ENCODE measurements around the gene EID2.
A peak's percentile ranks its signal among the peaks of the same experiment; 100 is the strongest.

The EID2 gene

DNA sequence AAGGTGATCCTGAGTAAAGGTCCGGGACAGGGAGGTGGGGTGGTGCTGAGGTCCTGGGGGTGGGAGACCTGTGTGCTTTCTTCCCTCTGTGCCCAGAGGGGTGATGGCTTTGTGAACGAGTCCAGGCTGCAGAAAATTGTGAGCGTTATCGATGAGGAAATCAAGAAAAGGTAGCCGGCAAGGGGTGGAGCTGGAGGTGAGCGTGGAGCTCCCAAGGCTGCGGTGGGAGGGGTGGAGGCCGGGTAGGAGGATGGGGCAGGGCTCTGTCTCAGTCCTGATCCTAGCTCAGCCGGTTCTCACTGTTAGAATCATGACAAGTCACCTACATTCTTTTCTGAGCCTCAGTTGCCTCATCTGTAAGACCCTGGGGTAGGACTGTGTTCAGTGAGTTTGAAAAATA is 21.0 kb downstream of the EID2 start:
- no peaks in the 10 kb centered on the region for H3K9me3 ChIP-seq (ENCODE audit: control insufficient read depth in 2 of 2, low read length in 2 of 2)
- peaks cover 27 to 32% of the 10 kb centered on the region in 2 donors for H3K27me3 ChIP-seq (ENCODE audit: control insufficient read depth in 2 of 2, insufficient read depth in 2 of 2, low read length in 2 of 2)
- no peak overlapping the region for H3K27ac ChIP-seq (ENCODE audit: low read depth in 2 of 2, low read length in 2 of 2)
- H3K4me3 ChIP-seq (ENCODE audit: low read length in 2 of 2), result no peak overlapping the region
- no peak overlapping the region for H3K9ac ChIP-seq (ENCODE audit: low read depth in 1 of 2, low read length in 2 of 2)
- peaks cover 0 to 7% of the 10 kb centered on the region in 2 donors for H3K4me1 ChIP-seq (ENCODE audit: control insufficient read depth in 2 of 2, insufficient read depth in 2 of 2, low read length in 2 of 2)
- no peaks in the 10 kb centered on the region for H3K36me3 ChIP-seq (ENCODE audit: control insufficient read depth in 2 of 2, insufficient read depth in 2 of 2, low read length in 2 of 2)

DNA sequence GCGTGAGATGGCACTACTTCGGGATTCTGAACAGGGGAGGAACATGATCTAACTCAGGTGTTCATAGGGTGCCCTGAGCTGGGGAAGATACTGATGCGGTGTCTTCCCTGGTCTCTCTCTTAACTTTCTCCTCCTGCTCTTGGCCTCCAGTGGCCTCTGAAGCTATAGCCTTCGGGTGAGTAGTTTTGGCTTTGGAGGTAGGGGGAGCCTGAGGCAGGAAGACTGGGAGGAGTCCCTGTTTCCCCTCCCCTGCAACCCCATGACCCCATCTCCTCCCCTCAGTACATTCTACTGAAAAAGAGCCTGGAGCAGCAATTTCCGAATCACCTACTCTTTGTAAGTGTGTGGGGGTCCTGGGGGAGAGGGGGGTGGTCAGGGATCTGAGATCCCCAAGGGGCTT is 21.5 kb downstream of the EID2 start:
- no peak overlapping the region for H3K4me3 ChIP-seq (ENCODE audit: low read length in 2 of 2)
- H3K9ac ChIP-seq (ENCODE audit: low read depth in 1 of 2, low read length in 2 of 2), result no peak overlapping the region
- no peaks in the 10 kb centered on the region for H3K36me3 ChIP-seq (ENCODE audit: control insufficient read depth in 2 of 2, insufficient read depth in 2 of 2, low read length in 2 of 2)
- H3K9me3 ChIP-seq (ENCODE audit: control insufficient read depth in 2 of 2, low read length in 2 of 2), result no peaks in the 10 kb centered on the region
- H3K4me1 ChIP-seq (ENCODE audit: control insufficient read depth in 2 of 2, insufficient read depth in 2 of 2, low read length in 2 of 2), result peaks cover 0 to 7% of the 10 kb centered on the region in 2 donors
- H3K27ac ChIP-seq (ENCODE audit: low read depth in 2 of 2, low read length in 2 of 2), result no peak overlapping the region
- peaks cover 32 to 35% of the 10 kb centered on the region in 2 donors for H3K27me3 ChIP-seq (ENCODE audit: control insufficient read depth in 2 of 2, insufficient read depth in 2 of 2, low read length in 2 of 2)

DNA sequence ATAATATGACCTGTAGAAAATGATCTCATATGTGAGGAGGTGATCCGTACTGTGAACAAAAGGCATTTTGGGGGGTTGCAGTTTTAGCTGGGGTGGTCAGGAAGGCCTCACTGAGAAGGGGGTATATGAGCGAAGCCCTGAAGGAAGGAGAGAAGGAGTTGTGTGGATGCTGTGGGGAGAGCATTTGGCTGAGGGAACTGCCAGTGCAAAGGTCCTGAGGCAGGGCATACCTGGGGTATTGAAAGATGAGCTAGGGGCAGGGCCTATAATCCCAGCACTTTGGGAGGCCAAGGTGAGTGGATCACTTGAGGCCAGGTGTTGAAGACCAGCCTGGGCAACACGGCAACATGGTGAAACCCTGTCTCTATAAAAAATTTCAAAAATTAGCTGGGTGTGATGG is 22.5 kb downstream of the EID2 start:
- no peaks in the 10 kb centered on the region for H3K36me3 ChIP-seq (ENCODE audit: control insufficient read depth in 2 of 2, insufficient read depth in 2 of 2, low read length in 2 of 2)
- H3K27me3 ChIP-seq (ENCODE audit: control insufficient read depth in 2 of 2, insufficient read depth in 2 of 2, low read length in 2 of 2), result peaks cover 32 to 42% of the 10 kb centered on the region in 2 donors
- H3K4me1 ChIP-seq (ENCODE audit: control insufficient read depth in 2 of 2, insufficient read depth in 2 of 2, low read length in 2 of 2), result peaks cover 0 to 7% of the 10 kb centered on the region in 2 donors
- no peaks in the 10 kb centered on the region for H3K9me3 ChIP-seq (ENCODE audit: control insufficient read depth in 2 of 2, low read length in 2 of 2)
- no peak overlapping the region for H3K9ac ChIP-seq (ENCODE audit: low read depth in 1 of 2, low read length in 2 of 2)
- no peak overlapping the region for H3K27ac ChIP-seq (ENCODE audit: low read depth in 2 of 2, low read length in 2 of 2)
- no peak overlapping the region for H3K4me3 ChIP-seq (ENCODE audit: low read length in 2 of 2)

DNA sequence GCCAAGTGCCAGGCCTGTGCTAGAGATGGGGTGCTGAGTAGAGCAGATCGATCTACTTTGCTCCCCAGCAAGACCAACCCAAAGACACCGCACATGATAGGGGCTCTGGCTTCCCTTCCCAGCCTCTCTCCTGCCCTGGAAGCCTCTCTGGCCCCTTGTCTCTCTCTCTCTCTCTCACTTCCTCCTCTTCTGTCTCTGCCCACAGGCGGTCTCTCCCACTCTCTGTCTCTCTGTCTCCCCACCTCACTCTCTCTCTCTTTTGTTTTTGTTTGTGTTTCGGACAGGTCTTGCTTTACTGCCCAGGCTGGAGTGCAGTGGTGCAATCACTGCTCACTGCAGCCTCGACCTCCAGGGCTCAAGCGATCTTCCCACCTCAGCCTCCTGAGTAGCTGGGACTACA is 23.7 kb downstream of the EID2 start:
- Histone ChIP-seq H3K4me1 (ENCODE audit: control insufficient read depth in 2 of 2, insufficient read depth in 2 of 2, low read length in 2 of 2) (peaks cover 0 to 7% of the 10 kb centered on the region in 2 donors), H3K9ac (ENCODE audit: low read depth in 1 of 2, low read length in 2 of 2) (no peak overlapping the region), H3K27me3 (ENCODE audit: control insufficient read depth in 2 of 2, insufficient read depth in 2 of 2, low read length in 2 of 2) (peaks cover 32 to 42% of the 10 kb centered on the region in 2 donors), H3K4me3 (ENCODE audit: low read length in 2 of 2) (no peak overlapping the region), H3K9me3 (ENCODE audit: control insufficient read depth in 2 of 2, low read length in 2 of 2) (no peaks in the 10 kb centered on the region), H3K36me3 (ENCODE audit: control insufficient read depth in 2 of 2, insufficient read depth in 2 of 2, low read length in 2 of 2) (no peaks in the 10 kb centered on the region), H3K27ac (ENCODE audit: low read depth in 2 of 2, low read length in 2 of 2) (no peak overlapping the region)

DNA sequence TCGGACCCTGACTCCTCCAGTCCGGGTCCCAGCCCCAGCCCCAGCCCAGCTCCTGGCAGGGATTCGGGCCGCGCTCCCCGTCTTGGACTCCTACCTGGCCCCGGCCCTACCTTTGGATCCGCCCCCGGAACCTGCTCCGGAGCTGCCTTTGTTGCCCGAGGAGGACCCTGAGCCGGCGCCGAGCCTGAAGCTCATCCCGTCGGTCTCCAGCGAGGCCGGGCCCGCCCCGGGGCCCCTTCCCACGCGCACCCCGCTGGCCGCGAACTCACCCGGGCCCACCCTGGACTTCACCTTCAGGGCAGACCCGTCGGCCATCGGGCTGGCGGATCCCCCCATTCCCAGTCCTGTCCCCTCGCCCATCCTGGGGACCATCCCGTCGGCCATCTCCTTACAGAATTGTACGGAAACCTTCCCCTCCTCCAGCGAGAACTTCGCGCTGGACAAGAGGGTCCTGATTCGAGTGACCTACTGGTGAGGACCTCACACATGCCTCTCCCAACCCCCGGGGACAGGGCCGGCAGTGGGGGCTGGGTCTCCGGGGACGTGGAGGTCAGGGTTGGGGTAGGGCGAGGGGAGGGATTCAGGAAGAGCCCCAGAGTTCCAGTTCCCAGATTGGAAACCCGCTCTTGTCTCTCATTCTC is 24.3 kb downstream of the EID2 start:
- Histone ChIP-seq H3K9ac (ENCODE audit: low read depth in 1 of 2, low read length in 2 of 2) (no peak overlapping the region), H3K4me3 (ENCODE audit: low read length in 2 of 2) (peak overlapping the region in 1 of 2 donors; percentile 41), H3K4me1 (ENCODE audit: control insufficient read depth in 2 of 2, insufficient read depth in 2 of 2, low read length in 2 of 2) (peaks cover 0 to 7% of the 10 kb centered on the region in 2 donors), H3K9me3 (ENCODE audit: control insufficient read depth in 2 of 2, low read length in 2 of 2) (no peaks in the 10 kb centered on the region), H3K36me3 (ENCODE audit: control insufficient read depth in 2 of 2, insufficient read depth in 2 of 2, low read length in 2 of 2) (no peaks in the 10 kb centered on the region), H3K27me3 (ENCODE audit: control insufficient read depth in 2 of 2, insufficient read depth in 2 of 2, low read length in 2 of 2) (peaks cover 32 to 42% of the 10 kb centered on the region in 2 donors), H3K27ac (ENCODE audit: low read depth in 2 of 2, low read length in 2 of 2) (no peak overlapping the region)

DNA sequence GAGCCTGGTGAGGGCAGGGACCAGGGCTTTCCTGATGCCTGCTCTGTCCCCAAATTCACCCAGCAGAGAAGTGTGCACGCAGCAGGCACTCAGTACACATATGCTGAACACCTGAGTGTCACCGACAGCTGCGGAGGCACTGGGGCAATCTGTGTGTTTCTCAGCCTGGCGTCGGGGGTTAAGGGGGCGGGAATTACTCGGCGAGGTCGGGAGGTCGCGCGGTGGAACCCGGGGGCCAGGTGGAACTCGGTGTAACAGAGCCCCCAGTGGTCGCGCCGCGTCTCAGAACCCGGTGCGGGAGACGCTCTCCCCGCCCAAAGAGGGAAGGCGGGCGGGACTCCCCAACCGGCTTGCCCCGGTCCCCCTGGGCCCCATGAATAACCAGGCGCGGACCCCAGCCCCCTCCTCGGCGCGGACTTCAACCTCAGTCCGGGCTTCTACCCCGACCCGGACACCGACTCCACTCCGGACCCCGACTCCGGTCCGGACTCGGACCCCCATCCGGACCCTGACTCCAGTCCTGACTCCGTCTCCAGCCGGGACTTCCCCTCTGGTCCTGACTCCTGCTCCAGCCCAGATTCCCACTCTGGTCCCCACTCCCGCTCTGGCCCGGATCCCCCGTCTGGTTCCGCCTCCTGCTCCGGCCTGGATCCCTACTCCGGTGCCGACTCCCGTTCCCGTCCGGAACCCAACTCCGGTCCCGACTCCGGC is 25.0 kb downstream of the EID2 start, which contains the start of gene SELENOV:
Gene SELENOV (plus strand): TSS at position 300 of the 711 bp plus-strand sequence. CDS start 74 bp downstream, at position 374.
- H3K27me3 ChIP-seq (ENCODE audit: control insufficient read depth in 2 of 2, insufficient read depth in 2 of 2, low read length in 2 of 2), result peaks cover 32 to 42% of the 10 kb centered on the region in 2 donors
- no peak within 1 kb of the TSS for H3K9ac ChIP-seq (ENCODE audit: low read depth in 1 of 2, low read length in 2 of 2)
- H3K36me3 ChIP-seq (ENCODE audit: control insufficient read depth in 2 of 2, insufficient read depth in 2 of 2, low read length in 2 of 2), result no peaks in the 10 kb centered on the region
- H3K9me3 ChIP-seq (ENCODE audit: control insufficient read depth in 2 of 2, low read length in 2 of 2), result no peaks in the 10 kb centered on the region
- H3K4me1 ChIP-seq (ENCODE audit: control insufficient read depth in 2 of 2, insufficient read depth in 2 of 2, low read length in 2 of 2), result peaks cover 0 to 7% of the 10 kb centered on the region in 2 donors
- no peak within 1 kb of the TSS for H3K27ac ChIP-seq (ENCODE audit: low read depth in 2 of 2, low read length in 2 of 2)
- peak within 1 kb of the TSS in 1 of 2 donors; percentile 41 for H3K4me3 ChIP-seq (ENCODE audit: low read length in 2 of 2)

DNA sequence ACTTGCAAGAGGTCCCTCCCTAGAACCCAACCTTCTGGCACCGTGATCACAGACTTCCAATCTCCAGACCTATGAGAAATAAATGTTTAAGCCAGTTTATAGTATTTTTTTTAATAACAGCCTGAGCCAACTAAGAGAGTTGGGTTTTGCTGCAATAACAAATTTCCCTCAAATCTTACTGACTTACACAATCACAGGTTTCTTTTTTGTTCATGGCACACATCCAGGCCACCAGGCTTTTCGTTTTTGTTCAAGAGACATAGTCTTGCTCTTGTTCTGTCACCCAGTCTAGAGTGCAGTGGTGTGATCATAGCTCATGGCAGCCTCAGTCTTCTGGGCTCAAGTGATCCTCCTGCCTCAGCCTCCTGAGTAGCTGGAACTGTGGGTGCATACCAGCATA is 27.0 kb downstream of the EID2 start:
- peaks cover 37 to 45% of the 10 kb centered on the region in 2 donors for H3K27me3 ChIP-seq (ENCODE audit: control insufficient read depth in 2 of 2, insufficient read depth in 2 of 2, low read length in 2 of 2)
- H3K9me3 ChIP-seq (ENCODE audit: control insufficient read depth in 2 of 2, low read length in 2 of 2), result no peaks in the 10 kb centered on the region
- H3K27ac ChIP-seq (ENCODE audit: low read depth in 2 of 2, low read length in 2 of 2), result no peak overlapping the region
- no peak overlapping the region for H3K9ac ChIP-seq (ENCODE audit: low read depth in 1 of 2, low read length in 2 of 2)
- H3K4me1 ChIP-seq (ENCODE audit: control insufficient read depth in 2 of 2, insufficient read depth in 2 of 2, low read length in 2 of 2), result peaks cover 0 to 7% of the 10 kb centered on the region in 2 donors
- H3K36me3 ChIP-seq (ENCODE audit: control insufficient read depth in 2 of 2, insufficient read depth in 2 of 2, low read length in 2 of 2), result no peaks in the 10 kb centered on the region
- H3K4me3 ChIP-seq (ENCODE audit: low read length in 2 of 2), result no peak overlapping the region

DNA sequence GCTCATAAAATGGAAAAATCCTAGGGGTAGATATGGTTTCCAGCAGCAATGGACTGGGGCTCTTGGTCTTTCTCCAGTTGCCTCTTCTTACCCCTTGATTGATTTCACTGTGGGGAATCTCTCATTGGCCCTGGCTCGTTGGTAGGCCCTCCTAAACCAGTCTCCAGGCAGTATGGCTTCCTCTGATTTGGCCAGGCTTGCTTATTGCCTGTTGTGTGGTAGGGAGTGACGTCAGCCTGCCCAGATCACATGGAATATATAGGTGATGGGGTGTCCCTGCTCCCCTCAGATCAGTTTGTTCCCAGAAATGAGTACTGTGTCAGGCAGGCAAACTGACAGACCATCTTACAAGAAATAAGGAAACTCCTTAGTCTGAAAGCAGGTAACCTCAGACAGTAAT is 30.7 kb downstream of the EID2 start:
- Histone ChIP-seq H3K4me3 (ENCODE audit: low read length in 2 of 2) (no peak overlapping the region), H3K9me3 (ENCODE audit: control insufficient read depth in 2 of 2, low read length in 2 of 2) (no peaks in the 10 kb centered on the region), H3K36me3 (ENCODE audit: control insufficient read depth in 2 of 2, insufficient read depth in 2 of 2, low read length in 2 of 2) (no peaks in the 10 kb centered on the region), H3K4me1 (ENCODE audit: control insufficient read depth in 2 of 2, insufficient read depth in 2 of 2, low read length in 2 of 2) (peaks cover 3 to 4% of the 10 kb centered on the region in 2 donors), H3K9ac (ENCODE audit: low read depth in 1 of 2, low read length in 2 of 2) (no peak overlapping the region), H3K27me3 (ENCODE audit: control insufficient read depth in 2 of 2, insufficient read depth in 2 of 2, low read length in 2 of 2) (peaks cover 39 to 45% of the 10 kb centered on the region in 2 donors), H3K27ac (ENCODE audit: low read depth in 2 of 2, low read length in 2 of 2) (no peak overlapping the region)

DNA sequence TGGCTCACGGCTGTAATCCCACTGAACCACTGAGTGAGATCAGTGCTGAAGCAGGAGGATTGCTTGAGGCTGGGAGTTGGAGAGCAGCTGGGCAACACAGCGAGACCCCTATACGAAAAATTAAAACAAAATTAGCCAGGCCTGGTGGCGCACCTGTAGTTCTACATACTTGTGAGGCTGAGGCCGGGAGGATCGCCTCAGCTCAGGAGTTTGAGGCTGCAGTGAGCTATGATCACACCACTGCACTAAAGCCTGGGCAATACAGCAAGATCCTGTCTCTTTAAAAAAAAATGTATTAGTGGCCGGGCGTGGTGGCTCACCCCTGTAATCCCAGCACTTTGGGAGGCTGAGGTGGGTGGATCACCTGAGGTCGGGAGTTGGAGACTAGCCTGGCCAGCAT is 31.3 kb downstream of the EID2 start:
- no peaks in the 10 kb centered on the region for H3K9me3 ChIP-seq (ENCODE audit: control insufficient read depth in 2 of 2, low read length in 2 of 2)
- H3K4me3 ChIP-seq (ENCODE audit: low read length in 2 of 2), result no peak overlapping the region
- H3K27ac ChIP-seq (ENCODE audit: low read depth in 2 of 2, low read length in 2 of 2), result no peak overlapping the region
- H3K27me3 ChIP-seq (ENCODE audit: control insufficient read depth in 2 of 2, insufficient read depth in 2 of 2, low read length in 2 of 2), result peaks cover 34 to 43% of the 10 kb centered on the region in 2 donors
- H3K36me3 ChIP-seq (ENCODE audit: control insufficient read depth in 2 of 2, insufficient read depth in 2 of 2, low read length in 2 of 2), result no peaks in the 10 kb centered on the region
- peaks cover 3 to 4% of the 10 kb centered on the region in 2 donors for H3K4me1 ChIP-seq (ENCODE audit: control insufficient read depth in 2 of 2, insufficient read depth in 2 of 2, low read length in 2 of 2)
- H3K9ac ChIP-seq (ENCODE audit: low read depth in 1 of 2, low read length in 2 of 2), result no peak overlapping the region

DNA sequence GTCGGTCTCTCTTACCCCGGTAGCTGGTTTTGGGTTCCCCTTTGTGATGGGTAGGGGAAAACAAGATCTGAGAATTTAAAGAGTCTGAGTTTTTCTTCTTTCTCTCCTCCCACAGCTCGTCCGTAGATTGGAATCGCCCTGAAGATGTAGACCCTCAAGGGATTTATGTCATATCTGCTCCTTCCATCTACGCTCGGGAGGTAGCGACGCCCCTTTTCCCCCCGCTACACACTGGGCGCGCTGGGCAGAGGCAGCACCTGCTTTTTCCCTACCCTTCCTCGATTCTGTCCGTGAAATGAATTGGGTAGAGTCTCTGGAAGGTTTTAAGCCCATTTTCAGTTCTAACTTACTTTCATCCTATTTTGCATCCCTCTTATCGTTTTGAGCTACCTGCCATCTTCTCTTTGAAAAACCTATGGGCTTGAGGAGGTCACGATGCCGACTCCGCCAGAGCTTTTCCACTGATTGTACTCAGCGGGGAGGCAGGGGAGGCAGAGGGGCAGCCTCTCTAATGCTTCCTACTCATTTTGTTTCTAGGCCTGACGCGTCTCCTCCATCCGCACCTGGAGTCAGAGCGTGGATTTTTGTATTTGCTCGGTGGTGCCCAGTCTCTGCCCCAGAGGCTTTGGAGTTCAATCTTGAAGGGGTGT is 32.1 kb downstream of the EID2 start:
- H3K9me3 ChIP-seq (ENCODE audit: control insufficient read depth in 2 of 2, low read length in 2 of 2), result no peaks in the 10 kb centered on the region
- H3K27ac ChIP-seq (ENCODE audit: low read depth in 2 of 2, low read length in 2 of 2), result no peak overlapping the region
- H3K36me3 ChIP-seq (ENCODE audit: control insufficient read depth in 2 of 2, insufficient read depth in 2 of 2, low read length in 2 of 2), result no peaks in the 10 kb centered on the region
- peaks cover 3 to 4% of the 10 kb centered on the region in 2 donors for H3K4me1 ChIP-seq (ENCODE audit: control insufficient read depth in 2 of 2, insufficient read depth in 2 of 2, low read length in 2 of 2)
- peak overlapping the region; percentile 22 to 56 for H3K4me3 ChIP-seq (ENCODE audit: low read length in 2 of 2)
- no peak overlapping the region for H3K9ac ChIP-seq (ENCODE audit: low read depth in 1 of 2, low read length in 2 of 2)
- peaks cover 33 to 39% of the 10 kb centered on the region in 2 donors for H3K27me3 ChIP-seq (ENCODE audit: control insufficient read depth in 2 of 2, insufficient read depth in 2 of 2, low read length in 2 of 2)
